ENCODE data around the gene IL22RA2.

Gene IL22RA2

DNA sequence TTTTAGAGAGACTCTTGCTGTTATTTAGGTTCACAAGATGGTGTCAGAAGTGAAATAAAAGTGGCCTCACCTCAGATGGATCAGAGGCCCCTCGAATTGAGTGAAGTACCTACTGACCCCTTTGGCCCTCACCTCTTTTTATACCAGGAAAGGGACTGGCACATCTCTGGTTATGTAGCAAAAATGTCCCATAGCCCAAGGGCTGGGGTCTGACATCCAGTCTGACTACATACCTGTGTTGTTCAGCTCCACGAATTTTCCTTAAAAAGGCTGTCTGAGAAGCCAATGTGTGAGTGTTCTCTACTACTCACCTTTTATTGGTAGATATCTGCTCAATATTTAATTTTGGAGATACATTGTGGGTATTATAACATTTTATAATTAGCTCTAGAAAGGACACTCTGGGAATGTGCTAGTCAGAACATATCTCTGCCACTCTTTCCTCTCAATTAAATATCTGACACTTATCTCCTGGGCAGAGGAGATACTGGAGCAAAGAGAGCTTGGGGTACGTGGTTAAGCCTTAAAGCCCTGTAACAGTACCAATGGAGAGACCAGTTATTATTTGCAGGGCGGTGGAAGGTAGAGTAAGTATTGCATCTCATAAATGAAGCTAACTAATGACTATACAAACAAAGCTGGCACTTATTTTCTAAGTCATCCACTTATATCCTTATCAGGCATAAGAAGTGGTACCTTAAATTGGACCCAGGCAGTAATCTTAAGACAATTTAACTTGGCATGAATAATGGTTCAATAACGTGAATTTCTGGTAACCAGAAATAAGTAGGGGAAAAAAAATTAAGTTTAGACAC lies 20.0 kb upstream of the IL22RA2 start:
- DNase-seq, result no peak

DNA sequence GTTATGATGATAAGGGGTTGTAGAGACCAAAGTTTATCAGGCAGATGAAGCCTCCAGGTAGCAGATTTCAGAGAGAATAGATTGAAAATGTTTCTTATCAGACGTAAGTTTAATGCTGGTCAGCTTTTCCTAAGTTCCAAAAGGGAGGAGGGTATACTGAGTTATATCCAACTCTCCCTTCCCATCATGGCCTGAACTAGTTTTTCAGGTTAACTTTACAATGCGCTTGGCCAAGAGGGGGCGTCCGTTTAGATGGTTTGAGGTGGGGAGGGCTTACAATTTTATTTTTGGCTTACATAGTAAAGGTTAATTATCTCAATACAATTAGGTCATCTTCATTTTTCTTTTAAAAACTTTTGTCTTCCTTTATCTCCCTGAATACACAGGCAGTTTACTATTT lies 19.4 kb upstream of the IL22RA2 start:
- no peak for DNase-seq

GRCh38 chr6:137191670-137192069 lies 18.2 kb upstream of the IL22RA2 start:
- no peak for DNase-seq

DNA sequence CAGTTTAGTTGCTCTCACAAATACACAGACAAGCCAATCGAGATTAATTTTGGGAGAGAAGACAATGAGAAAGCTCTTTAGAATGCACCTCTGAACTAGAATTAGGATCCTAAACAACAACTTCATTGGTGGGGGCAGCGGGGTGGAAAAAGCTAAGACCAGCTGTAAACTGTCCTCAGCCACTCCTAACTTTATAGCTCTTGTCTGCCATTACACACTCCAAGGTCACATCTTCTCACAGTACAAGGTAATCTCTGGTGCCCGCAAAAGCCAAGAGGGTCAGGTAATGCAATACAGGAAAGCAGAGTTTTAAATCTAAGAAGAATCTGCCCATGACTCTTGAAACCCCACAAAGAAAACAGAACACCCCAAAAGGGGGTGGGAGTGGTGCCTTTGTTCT lies 17.8 kb upstream of the IL22RA2 start:
- no peak for DNase-seq

GRCh38 chr6:137190583-137191094 lies 17.2 kb upstream of the IL22RA2 start:
- no peak for DNase-seq

GRCh38 chr6:137188855-137189254 lies 15.4 kb upstream of the IL22RA2 start:
- DNase-seq, result no peak

- no peak for DNase-seq
These were observed 11.8 kb upstream of the IL22RA2 start for GRCh38 chr6:137185290-137185689.

DNA sequence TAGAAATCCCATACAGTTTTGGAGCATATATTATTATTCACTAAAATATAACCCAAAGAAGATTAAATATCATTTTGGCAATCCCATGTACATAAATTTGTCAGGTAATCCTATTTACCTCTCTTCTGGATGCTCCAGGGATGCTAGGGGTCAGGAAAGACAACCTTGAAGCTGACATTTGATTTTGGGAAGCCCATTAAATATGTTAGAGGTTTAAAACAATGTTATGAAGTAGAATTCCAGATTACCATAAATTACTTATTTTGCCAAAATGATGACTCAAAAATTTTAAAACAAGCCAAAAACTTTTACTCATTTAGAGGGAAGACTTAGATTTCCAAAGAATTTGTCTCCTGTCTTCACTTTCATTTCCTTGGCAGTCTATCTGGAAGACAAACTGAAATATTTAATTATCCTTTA lies 9.2 kb upstream of the IL22RA2 start:
- no peak for DNase-seq

DNA sequence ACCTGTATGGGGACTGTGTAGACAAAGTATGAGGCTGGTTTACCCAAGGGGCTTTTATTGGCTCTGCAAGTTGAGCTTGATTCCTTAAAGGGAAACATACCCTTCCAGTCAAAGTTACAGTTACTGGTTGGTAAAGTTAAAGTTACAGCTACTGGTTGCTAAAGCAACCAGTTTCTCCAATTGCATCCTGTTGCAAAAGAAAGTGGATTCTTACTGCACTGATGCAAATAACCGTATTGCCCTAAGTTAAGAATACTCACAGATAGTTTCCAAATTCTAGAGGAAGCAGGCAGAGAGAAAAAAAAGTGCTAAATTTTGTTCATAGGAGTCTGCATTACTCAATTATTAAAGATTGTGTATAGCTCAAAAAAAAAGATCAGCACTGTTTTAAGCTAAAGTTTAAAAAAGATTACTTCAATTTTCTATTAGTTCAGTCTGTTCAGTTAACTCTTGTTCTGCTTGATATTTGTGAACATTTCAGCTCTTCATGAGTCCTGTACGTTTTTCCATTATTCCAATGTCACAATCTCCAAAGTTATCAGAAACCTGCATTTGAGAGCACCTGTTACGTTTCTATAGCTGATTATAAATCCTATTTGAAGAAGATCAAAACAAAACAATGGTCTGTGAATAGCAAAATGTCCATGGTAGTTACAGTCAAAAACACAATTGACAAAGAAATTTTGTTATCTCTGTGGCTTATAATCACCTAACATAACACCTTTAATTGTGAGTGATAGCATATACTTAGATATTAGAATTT lies 8.6 kb upstream of the IL22RA2 start:
- DNase-seq, result no peak

GRCh38 chr6:137177611-137178010 lies 4.2 kb upstream of the IL22RA2 start:
- no peak for DNase-seq

- no peak for DNase-seq
These were observed 3.3 kb upstream of the IL22RA2 start for GRCh38 chr6:137176729-137177128.

DNA sequence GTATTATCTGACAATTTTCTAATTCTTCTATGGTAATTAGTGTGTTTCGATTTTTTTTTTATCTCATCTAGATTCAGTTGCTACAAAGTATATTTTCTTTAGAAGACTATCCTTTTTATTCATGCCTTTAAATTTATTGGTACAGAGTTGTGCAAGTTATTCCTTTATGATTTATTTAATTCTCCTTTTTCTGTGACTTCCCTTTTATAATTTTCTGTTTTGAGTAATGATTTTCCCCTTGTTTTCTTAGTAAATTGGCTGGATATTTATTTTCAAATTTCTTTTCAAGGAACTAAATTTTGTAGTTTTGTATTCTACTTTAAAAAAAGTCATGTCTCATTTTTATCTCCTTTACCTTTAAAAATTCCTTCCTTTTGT lies 2.4 kb upstream of the IL22RA2 start:
- no peak for DNase-seq

GRCh38 chr6:137175157-137175867 lies 1.9 kb upstream of the IL22RA2 start:
- no peak for DNase-seq

DNA sequence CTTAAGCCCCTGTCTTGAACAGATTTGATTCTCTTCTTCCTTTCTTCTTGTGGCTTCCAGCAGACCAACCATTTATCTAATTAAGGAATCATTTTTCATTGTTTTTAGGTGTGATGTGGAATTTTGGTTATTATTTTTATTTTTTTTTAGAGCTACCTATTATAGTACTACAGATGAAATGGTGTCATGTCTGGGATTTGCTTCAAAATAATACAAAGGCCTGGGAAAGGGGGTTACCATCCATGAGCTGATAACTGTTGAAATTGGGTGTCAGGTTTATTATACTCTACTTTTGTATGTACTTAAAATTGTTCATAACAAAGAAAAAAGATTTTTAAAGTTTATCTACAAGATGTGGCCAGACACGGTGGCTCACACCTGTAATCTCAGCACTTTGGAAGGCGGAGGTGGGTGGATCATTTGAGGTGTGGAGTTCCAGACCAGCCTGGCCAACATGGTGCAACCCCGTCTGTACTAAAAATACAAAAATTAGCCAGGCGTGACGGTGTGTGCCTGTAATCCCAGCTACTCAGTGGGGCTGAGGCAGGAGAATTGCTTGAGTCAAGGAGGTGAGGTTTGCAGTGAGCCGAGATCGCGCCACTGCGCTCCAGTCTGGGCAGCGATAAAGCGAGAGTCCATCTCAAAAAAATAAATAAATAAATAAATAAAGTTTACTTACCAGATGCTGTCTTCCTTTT lies 561 bp downstream of the IL22RA2 start:
- no peak for DNase-seq

DNA sequence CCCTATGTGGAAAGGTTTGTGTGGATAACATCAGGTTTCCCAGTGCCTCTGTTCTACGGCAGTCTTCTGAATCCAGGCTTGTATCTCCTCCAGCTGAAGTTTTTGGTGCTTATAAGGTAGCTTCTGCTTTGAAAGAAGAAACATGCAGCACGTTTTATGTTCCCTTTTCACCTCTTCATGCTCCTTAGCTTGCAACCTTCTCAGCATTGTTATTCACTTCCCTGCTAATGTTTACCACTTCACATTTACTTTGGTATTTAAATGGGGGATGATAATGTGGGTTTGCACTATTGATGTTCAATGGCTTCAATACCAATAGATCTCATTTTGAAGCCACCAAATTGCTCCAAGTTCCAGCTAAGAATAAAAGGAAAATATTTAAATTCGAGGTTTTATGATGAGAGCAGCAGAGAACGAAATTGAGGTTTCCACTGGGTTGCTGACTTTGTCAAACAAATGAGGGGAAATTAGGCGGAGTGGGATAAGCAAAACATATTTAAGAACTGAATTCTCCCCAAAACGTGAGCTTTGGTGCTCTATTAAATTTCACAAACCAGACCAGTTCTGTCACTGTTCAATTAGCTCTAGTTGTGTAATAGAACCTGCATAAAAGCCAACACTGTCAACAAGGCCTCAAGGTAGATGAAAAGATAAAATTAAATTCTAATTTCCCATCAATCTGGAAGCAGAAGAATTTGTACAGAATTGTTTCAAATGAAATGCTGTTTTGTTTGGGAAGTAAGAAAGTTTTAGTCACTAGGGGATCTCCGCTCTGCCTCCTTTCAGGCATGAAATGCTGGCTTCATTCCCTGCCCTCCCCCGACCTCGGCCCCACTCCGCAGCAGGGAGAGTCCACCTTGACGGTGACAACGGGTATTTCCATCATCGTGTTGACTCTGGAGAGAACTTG lies 1.4 kb downstream of the IL22RA2 start:
- DNase-seq, result no peak

DNA sequence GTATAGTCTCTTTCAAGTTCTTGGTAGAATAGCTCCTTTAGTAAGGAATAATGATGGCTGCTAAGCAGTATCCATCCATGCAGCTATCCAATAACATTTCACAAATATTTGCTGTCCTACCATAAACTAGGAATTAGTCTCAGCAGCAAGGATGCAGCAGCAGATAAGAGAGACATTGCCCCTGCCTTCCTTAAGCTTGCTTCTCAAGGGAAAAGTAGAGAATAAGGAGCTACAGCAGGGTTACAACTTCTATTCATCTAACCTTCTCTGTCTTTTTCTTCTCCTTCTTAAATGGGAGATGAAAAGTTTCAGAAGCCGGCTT lies 2.4 kb downstream of the IL22RA2 start:
- no peak for DNase-seq

DNA sequence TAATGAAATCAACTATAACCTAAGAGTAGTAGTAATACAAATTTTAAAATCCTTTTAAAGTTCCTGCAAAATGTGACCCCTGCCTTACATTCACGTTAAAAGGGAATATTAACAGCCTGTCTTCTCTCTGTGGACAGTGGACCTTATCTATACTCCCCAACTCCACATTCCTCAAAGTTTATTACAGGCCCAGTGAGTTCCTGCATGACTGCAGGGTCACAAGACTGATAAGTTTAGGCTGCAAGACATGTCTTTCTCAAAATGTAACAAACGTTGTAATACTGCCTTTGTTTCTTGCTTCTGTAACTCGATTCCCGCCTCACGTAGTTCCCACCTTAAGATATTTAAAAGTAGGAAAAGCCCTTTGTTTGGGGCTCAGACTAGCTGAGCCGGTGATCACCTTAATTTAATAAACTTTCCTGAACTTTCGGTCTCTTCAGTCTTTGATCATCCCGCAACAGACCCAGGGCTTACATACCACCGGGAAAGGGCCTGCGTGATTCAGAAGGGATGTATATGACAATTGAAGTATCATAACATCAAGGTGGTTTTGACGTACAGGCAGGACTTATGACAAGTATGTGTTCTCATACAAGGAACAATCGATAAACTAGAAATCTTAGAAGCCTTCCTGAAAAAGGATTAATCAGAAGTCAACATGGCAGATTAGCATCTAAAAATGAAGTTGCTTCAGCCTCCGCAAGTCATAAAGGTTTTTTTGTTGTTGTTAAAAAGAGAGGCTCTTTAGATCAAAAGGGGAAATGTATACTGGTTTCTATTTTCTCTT lies 3.0 kb downstream of the IL22RA2 start:
- DNase-seq, result no peak

- DNase-seq, result no peak
These were observed 5.6 kb downstream of the IL22RA2 start for GRCh38 chr6:137167702-137168377.

GRCh38 chr6:137166247-137167098 lies 7.0 kb downstream of the IL22RA2 start:
- DNase-seq, result no peak
